Activated naive CD4-positive, alpha-beta T cell treated with anti-CD3 and anti-CD28 coated beads for 36 hours (primary cell): ENCODE results near the gene PARM1. TPM values are rescaled to one million over a fixed set of nuclear protein-coding genes. Genes with fewer than 3 reads are reported as not detected.

Experiments
- CTCF ChIA-PET: fragments of 350-600 bp; sonication (Branson Sonifier 250); formaldehyde crosslinking; loops from one replicate; lab custom pipeline; 2021; ENCODE audit warnings: antibody characterized with exemption; lab: Charles Lee
- DNase-seq: peaks from one replicate; pipeline ENCODE4 v3.0.0-alpha.2; 2020
- H3K27ac Mint-ChIP-seq: one replicate; pipeline ENCODE4 v1.8.0; 2021; ENCODE audit warnings: mild to moderate bottlenecking, mixed read lengths
- H3K27me3 Mint-ChIP-seq: one replicate; pipeline ENCODE4 v1.8.0; 2021; ENCODE audit warnings: low read depth, mixed read lengths
- H3K36me3 Mint-ChIP-seq: one replicate; pipeline ENCODE4 v1.8.0; 2021; ENCODE audit warnings: low read depth, mixed read lengths
- H3K4me1 Mint-ChIP-seq: one replicate; pipeline ENCODE4 v1.8.0; 2021; ENCODE audit warnings: low read depth, mixed read lengths
- H3K4me3 Mint-ChIP-seq: one replicate; pipeline ENCODE4 v1.8.0; 2021; ENCODE audit warnings: mild to moderate bottlenecking, moderate library complexity, mixed read lengths
- H3K9me3 Mint-ChIP-seq: one replicate; pipeline ENCODE4 v1.8.0; 2021; ENCODE audit warnings: mixed read lengths
- intact Hi-C: fragments of 100-400 bp; cut with micrococcal nuclease; formaldehyde crosslinking; loops from one replicate; pipeline ENCODE4 v1.15.1; 2023
- total RNA-seq, 2 experiments: library from RNA; stranded (reverse); gene quantifications; one replicate each; pipeline ENCODE4 v1.2.3, GENCODE V29; 2021

Gene PARM1
- total RNA-seq, 2 experiments from 2014 or later, result 0.05 TPM; not detected in 1

DNA sequence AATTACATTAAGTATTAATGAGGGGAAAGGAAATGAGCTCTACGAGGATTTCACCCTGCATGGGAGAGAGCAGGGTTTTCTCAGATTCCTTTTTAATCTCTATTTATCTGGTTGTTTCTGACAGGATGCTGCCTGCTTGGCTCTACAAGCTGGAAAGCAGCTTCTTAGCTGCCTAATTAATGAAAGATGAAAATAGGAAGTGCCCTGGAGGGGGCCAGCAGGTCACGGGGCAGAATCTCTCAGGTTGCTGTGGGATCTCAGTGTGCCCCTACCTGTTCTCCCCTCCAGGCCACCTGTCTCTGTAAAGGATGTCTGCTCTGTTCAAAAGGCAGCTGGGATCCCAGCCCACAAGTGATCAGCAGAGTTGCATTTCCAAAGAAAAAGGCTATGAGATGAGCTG, 113.7 kb downstream of the PARM1 start:
- Mint-ChIP-seq H3K9me3 (peaks cover 3% of the 10 kb centered on the region), H3K4me1 (no peaks in the 10 kb centered on the region), H3K27ac (no peak overlapping the region), H3K4me3 (no peak overlapping the region), H3K27me3 (peaks cover 8% of the 10 kb centered on the region), H3K36me3 (no peaks in the 10 kb centered on the region)
- CTCF ChIA-PET, result no interaction called here
- DNase-seq, result no peak
- intact Hi-C loops, result no loop called here

DNA sequence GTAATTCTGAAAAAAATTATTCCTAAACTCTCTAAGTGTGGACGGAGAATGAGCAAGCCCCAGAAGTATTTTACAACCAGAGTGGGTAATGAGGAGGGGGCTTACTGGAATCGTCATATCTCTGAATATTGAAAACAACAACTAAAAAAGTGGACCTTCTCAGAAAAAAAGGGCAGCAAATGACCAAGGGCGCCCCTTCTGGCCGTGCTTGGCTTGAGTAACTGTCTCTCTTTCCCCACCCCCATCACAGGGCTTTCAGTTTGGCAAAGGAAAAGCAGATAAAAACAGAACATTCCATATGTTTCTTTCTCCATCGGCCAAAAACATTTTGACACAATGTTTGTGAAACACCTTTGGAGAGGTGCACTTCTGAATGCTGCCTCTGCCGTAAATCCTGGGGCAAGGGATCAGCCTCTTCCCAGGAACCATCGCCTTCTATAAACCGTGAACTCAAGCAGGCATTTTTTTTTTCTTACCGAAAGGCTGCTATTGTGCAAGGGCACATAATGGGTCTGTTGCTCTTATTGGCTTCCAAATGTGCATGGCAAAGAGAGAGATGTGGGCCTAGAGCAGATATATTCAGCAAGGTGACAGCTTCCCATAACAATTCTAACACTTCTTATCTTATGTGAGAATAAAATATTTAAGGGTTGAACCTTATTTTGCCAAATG, 115.4 kb downstream of the PARM1 start:
- Mint-ChIP-seq H3K27ac (no peak overlapping the region), H3K27me3 (peaks cover 8% of the 10 kb centered on the region), H3K9me3 (peaks cover 3% of the 10 kb centered on the region), H3K4me1 (no peaks in the 10 kb centered on the region), H3K36me3 (no peaks in the 10 kb centered on the region), H3K4me3 (no peak overlapping the region)
- DNase-seq, result no peak
- CTCF ChIA-PET, result no interaction called here
- intact Hi-C loops, result no loop called here

DNA sequence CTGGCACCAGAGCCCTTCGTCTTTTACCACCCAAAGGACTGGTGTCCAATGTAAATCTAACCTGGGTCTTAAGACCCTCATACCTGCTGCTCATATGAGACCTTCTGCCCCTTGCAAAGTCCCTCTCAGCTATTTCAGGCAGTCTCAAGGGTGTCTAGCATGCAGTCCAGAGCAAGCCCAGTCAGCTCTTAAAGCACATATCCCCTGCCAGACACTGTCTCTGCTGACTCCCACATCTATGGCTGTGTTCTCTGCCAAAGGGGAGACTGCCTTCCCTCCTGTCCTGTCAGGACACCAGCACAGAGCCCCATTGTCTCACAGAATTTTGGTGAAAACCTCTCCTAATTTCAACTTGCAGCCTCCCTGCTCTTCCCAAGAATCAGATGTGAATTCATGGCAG, 118.5 kb downstream of the PARM1 start:
- CTCF ChIA-PET, result no interaction called here
- H3K4me1 Mint-ChIP-seq, result no peaks in the 10 kb centered on the region
- H3K9me3 Mint-ChIP-seq, result no peaks in the 10 kb centered on the region
- intact Hi-C loops, result no loop called here
- H3K27ac Mint-ChIP-seq, result no peak overlapping the region
- peaks cover 3% of the 10 kb centered on the region for H3K27me3 Mint-ChIP-seq
- no peaks in the 10 kb centered on the region for H3K36me3 Mint-ChIP-seq
- H3K4me3 Mint-ChIP-seq, result no peak overlapping the region
- DNase-seq, result no peak

- H3K36me3 Mint-ChIP-seq, result no peaks in the 10 kb centered on the region
Measured at GRCh38 chr4:75053352-75053751, 120.4 kb downstream of the PARM1 start.

GRCh38 chr4:75054078-75054477, 121.2 kb downstream of the PARM1 start:
- H3K4me3 Mint-ChIP-seq, result no peak overlapping the region
- no peaks in the 10 kb centered on the region for H3K9me3 Mint-ChIP-seq
- no peaks in the 10 kb centered on the region for H3K4me1 Mint-ChIP-seq
- no peak overlapping the region for H3K27ac Mint-ChIP-seq
- CTCF ChIA-PET, result no interaction called here
- H3K36me3 Mint-ChIP-seq, result no peaks in the 10 kb centered on the region
- DNase-seq, result no peak
- H3K27me3 Mint-ChIP-seq, result no peaks in the 10 kb centered on the region
- intact Hi-C loops, result no loop called here

More at GRCh38 chr4:75053352-75053751, 120.4 kb downstream of the PARM1 start:
- H3K4me3 Mint-ChIP-seq, result no peak overlapping the region
- CTCF ChIA-PET, result no interaction called here
- H3K27ac Mint-ChIP-seq, result no peak overlapping the region
- no peaks in the 10 kb centered on the region for H3K4me1 Mint-ChIP-seq
- intact Hi-C loops, result no loop called here
- no peak for DNase-seq
- no peaks in the 10 kb centered on the region for H3K27me3 Mint-ChIP-seq
- H3K9me3 Mint-ChIP-seq, result no peaks in the 10 kb centered on the region

DNA sequence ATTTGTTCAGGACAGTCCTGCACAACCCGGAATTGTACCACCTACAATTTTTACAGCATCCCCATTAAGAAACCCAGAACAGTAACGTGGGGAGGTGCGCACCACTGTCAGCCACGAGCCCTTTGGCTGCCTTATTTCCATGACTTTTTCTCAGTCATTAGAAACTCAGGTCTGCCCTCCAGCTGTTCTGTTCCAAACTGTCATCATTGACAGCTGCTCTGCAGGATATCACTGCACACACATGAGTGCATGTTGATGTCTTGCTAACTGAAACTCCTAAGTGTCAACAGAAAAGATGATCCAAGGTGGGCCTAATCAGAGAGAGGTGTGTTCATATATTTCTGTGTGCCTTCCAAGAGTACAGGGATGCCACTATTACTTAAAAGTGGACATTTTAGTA, 123.4 kb downstream of the PARM1 start:
- no peaks in the 10 kb centered on the region for H3K9me3 Mint-ChIP-seq
- H3K4me1 Mint-ChIP-seq, result no peaks in the 10 kb centered on the region
- H3K27ac Mint-ChIP-seq, result no peak overlapping the region
- no peak for DNase-seq
- no peak overlapping the region for H3K4me3 Mint-ChIP-seq
- intact Hi-C loops, result no loop called here
- CTCF ChIA-PET, result no interaction called here
- no peaks in the 10 kb centered on the region for H3K27me3 Mint-ChIP-seq
- no peaks in the 10 kb centered on the region for H3K36me3 Mint-ChIP-seq

DNA sequence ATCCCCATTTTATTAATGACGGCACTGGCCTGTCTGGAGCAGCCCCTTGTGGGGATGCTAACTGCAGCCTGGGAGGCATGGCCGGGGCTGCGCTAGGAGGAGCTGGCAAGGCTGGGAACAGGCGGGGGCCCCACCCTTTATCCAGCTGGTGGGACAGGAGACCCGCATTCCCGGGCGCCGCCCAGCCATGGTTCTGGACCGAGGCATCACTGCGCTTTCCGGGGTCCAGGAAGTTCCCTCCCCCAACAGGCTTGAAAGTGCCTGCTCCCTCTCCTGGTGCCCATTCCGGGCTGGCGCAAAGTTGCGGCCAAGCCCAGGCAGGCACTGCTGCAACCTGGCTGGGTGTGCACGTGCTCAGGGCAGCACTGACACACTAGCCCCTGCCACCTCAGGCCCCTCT, 124.5 kb downstream of the PARM1 start:
- Mint-ChIP-seq H3K27ac (no peak overlapping the region), H3K36me3 (no peaks in the 10 kb centered on the region), H3K27me3 (no peaks in the 10 kb centered on the region), H3K9me3 (no peaks in the 10 kb centered on the region), H3K4me3 (no peak overlapping the region), H3K4me1 (no peaks in the 10 kb centered on the region)
- CTCF ChIA-PET, result no interaction called here
- DNase-seq, result no peak
- intact Hi-C loops, result no loop called here

DNA sequence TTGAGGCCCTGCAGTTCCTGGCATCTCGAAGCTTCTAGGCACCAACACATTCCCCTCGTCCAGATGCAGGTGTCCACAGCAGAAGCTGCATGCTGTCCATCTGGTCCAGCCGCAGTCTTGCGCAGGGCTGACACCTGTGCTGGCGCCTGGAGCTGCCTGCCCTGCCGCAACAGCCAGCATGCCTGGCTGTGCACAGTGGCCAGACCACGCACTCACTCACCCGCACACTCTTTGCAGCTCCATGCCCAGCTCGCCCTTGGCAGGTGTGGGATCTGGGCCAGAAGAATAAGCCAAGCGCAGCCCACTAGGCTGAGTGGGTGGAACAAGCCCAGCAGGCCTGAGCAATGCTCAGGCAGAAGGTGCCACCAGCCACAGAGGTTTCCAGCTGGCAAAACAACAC, 125.6 kb downstream of the PARM1 start:
- Mint-ChIP-seq H3K9me3 (no peaks in the 10 kb centered on the region), H3K27ac (no peak overlapping the region), H3K4me3 (no peak overlapping the region), H3K36me3 (no peaks in the 10 kb centered on the region), H3K4me1 (no peaks in the 10 kb centered on the region), H3K27me3 (no peaks in the 10 kb centered on the region)
- CTCF ChIA-PET, result no interaction called here
- DNase-seq, result no peak
- intact Hi-C loops, result no loop called here

- intact Hi-C loops, result no loop called here
- H3K27me3 Mint-ChIP-seq, result no peaks in the 10 kb centered on the region
- no peaks in the 10 kb centered on the region for H3K36me3 Mint-ChIP-seq
- H3K4me1 Mint-ChIP-seq, result no peaks in the 10 kb centered on the region
- no peaks in the 10 kb centered on the region for H3K9me3 Mint-ChIP-seq
- no peak for DNase-seq
- CTCF ChIA-PET, result no interaction called here
- H3K4me3 Mint-ChIP-seq, result no peak overlapping the region
- H3K27ac Mint-ChIP-seq, result no peak overlapping the region
Measured at GRCh38 chr4:75063433-75063832, 130.5 kb downstream of the PARM1 start.

DNA sequence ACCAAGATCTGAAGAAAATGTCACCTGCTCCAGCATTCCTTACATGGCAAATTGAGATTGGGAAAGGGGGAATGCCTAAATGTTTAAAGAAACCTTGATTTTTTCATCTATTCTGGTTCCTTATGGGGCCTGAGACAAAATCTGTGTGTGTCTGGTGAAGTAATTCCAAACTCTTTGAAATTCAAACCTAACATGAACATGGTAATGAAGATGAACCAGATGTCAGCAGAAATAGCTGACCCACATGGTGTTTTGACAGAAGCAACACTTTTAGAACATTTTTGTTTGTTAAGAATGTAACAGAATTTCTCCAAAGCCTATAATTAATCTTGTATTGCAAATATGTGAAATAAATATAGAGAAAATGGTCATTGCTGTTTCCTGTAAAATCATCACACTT, 133.0 kb downstream of the PARM1 start:
- intact Hi-C loops, result no loop called here
- H3K9me3 Mint-ChIP-seq, result no peaks in the 10 kb centered on the region
- H3K4me3 Mint-ChIP-seq, result no peak overlapping the region
- no peak for DNase-seq
- CTCF ChIA-PET, result no interaction called here
- H3K36me3 Mint-ChIP-seq, result no peaks in the 10 kb centered on the region
- H3K27ac Mint-ChIP-seq, result no peak overlapping the region
- H3K4me1 Mint-ChIP-seq, result no peaks in the 10 kb centered on the region
- H3K27me3 Mint-ChIP-seq, result peaks cover 2% of the 10 kb centered on the region

GRCh38 chr4:75069493-75070074, 136.7 kb downstream of the PARM1 start:
- no peaks in the 10 kb centered on the region for H3K9me3 Mint-ChIP-seq

DNA sequence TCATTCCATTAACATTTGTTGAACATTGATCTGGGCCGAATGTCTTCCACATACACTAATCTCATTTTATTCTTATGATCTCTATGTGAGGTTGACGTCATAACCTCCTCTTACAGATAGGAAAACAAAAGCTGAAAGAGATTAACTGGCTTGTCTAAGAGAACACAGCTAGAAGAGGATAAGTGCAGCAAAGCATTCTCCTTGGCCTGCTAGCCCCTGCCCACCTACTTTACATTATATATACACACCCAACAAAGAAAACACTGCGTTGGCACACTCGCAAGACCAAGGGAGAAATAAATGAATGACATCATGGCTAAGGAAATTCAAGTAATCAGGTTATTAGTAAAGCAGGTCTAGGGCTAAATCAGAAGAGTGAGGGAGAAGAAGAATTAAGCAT, 138.4 kb downstream of the PARM1 start:
- no peak for DNase-seq
- Mint-ChIP-seq H3K4me1 (no peaks in the 10 kb centered on the region), H3K27me3 (peaks cover 2% of the 10 kb centered on the region), H3K27ac (no peak overlapping the region), H3K36me3 (no peaks in the 10 kb centered on the region), H3K4me3 (no peak overlapping the region), H3K9me3 (no peaks in the 10 kb centered on the region)
- intact Hi-C loops, result no loop called here
- CTCF ChIA-PET, result no interaction called here

More at GRCh38 chr4:75069493-75070074, 136.7 kb downstream of the PARM1 start:
- Mint-ChIP-seq H3K27ac (no peak overlapping the region), H3K36me3 (no peaks in the 10 kb centered on the region), H3K27me3 (peaks cover 2% of the 10 kb centered on the region), H3K4me3 (no peak overlapping the region), H3K4me1 (no peaks in the 10 kb centered on the region)
- intact Hi-C loops, result no loop called here
- CTCF ChIA-PET, result no interaction called here
- DNase-seq, result no peak

- H3K9me3 Mint-ChIP-seq, result no peaks in the 10 kb centered on the region
- no peak for DNase-seq
- no peak overlapping the region for H3K4me3 Mint-ChIP-seq
- intact Hi-C loops, result no loop called here
- CTCF ChIA-PET, result interaction anchor here (0.5 to 0.6 kb wide), 2 partner anchors 51 to 145 kb away, joined by 4 read pairs; no protein-coding TSS in a partner anchor
- no peaks in the 10 kb centered on the region for H3K36me3 Mint-ChIP-seq
- no peaks in the 10 kb centered on the region for H3K27me3 Mint-ChIP-seq
- H3K27ac Mint-ChIP-seq, result no peak overlapping the region
- no peaks in the 10 kb centered on the region for H3K4me1 Mint-ChIP-seq
Measured at GRCh38 chr4:75080888-75081287, 148.0 kb downstream of the PARM1 start.
